MM.1S (cell line): ENCODE measurements around the gene SOX4.

Experiments
- DNase-seq: peaks from one replicate; pipeline ENCODE4 v3.0.0-alpha.2; 2015
- H2AFZ ChIP-seq: fragments of 300-600 bp; sonication (generic); 2 replicates; pipeline ENCODE4 v1.6.0; 2016; ENCODE audit warnings: antibody characterized with exemption, low read length
- H3F3A ChIP-seq: fragments of 300-600 bp; sonication (generic); 2 replicates; pipeline ENCODE4 v1.6.1; 2016; ENCODE audit warnings: mild to moderate bottlenecking, antibody characterized with exemption, low read length, moderate library complexity, mixed read lengths; ENCODE audit not compliant: insufficient read depth
- H3K27ac ChIP-seq: fragments of 300-600 bp; sonication (generic); 2 replicates; pipeline ENCODE4 v1.5.1; 2016; ENCODE audit warnings: mild to moderate bottlenecking, low read length
- H3K27me3 ChIP-seq: fragments of 300-600 bp; sonication (generic); replicated peaks from 2 replicates; pipeline ENCODE4 v1.6.0; 2016; ENCODE audit warnings: low read length; ENCODE audit not compliant: insufficient read depth
- H3K36me3 ChIP-seq: fragments of 300-600 bp; sonication (generic); replicated peaks from 2 replicates; pipeline ENCODE4 v1.6.1; 2016; ENCODE audit warnings: mild to moderate bottlenecking, low read length, mixed read lengths; ENCODE audit not compliant: insufficient read depth
- H3K4me1 ChIP-seq: fragments of 300-600 bp; sonication (generic); 2 replicates; pipeline ENCODE4 v1.6.1; 2016; ENCODE audit warnings: low read length, mixed read lengths
- H3K4me2 ChIP-seq: fragments of 300-600 bp; sonication (generic); 2 replicates; pipeline ENCODE4 v1.6.0; 2016; ENCODE audit warnings: low read depth, low read length
- H3K4me3 ChIP-seq: fragments of 300-600 bp; sonication (generic); 2 replicates; pipeline ENCODE4 v1.5.1; 2016; ENCODE audit warnings: low read length, mixed read lengths
- H3K79me2 ChIP-seq: fragments of 300-600 bp; sonication (generic); 2 replicates; pipeline ENCODE4 v1.6.1; 2016; ENCODE audit warnings: mixed run types, low read length, mixed read lengths
- H3K9ac ChIP-seq: fragments of 300-600 bp; sonication (generic); 2 replicates; pipeline ENCODE4 v1.6.1; 2016; ENCODE audit warnings: low read length, mixed read lengths
- H3K9me2 ChIP-seq: fragments of 300-600 bp; sonication (generic); replicated peaks from 2 replicates; pipeline ENCODE4 v1.6.1; 2016; ENCODE audit warnings: mild to moderate bottlenecking, low read length, mixed read lengths; ENCODE audit not compliant: insufficient read depth
- H3K9me3 ChIP-seq: fragments of 300-600 bp; sonication (generic); replicated peaks from 2 replicates; pipeline ENCODE4 v1.6.1; 2016; ENCODE audit warnings: mild to moderate bottlenecking, low read length, mixed read lengths; ENCODE audit not compliant: insufficient read depth
- H4K20me1 ChIP-seq: fragments of 300-600 bp; sonication (generic); 2 replicates; pipeline ENCODE4 v1.6.1; 2016; ENCODE audit warnings: mild to moderate bottlenecking, low read length, moderate library complexity, mixed read lengths; ENCODE audit not compliant: insufficient read depth
- CTCF ChIP-seq: fragments of 300-600 bp; sonication (generic); IDR thresholded peaks from 2 replicates; pipeline ENCODE4 v1.5.1; 2016; ENCODE audit warnings: antibody characterized with exemption, low read length, mixed read lengths
- EZH2 ChIP-seq: fragments of 300-600 bp; sonication (generic); optimal IDR thresholded peaks from 2 replicates; pipeline ENCODE3; 2017; ENCODE audit warnings: low read depth, mild to moderate bottlenecking, antibody characterized with exemption, low read length, mixed read lengths
- EZH2phosphoT487 ChIP-seq: fragments of 300-600 bp; sonication (generic); IDR thresholded peaks from 2 replicates; pipeline ENCODE4 v1.6.1; 2018; ENCODE audit warnings: antibody characterized with exemption, low read length

SOX4 gene

GRCh38 chr6:21596949-21597682 lies 3.6 kb downstream of the SOX4 start:
- H3K79me2 ChIP-seq: no peaks in the 10 kb centered on the region
- 0 out of 2 replicates have a peak, but pooled peaks cover 3% of the 10 kb centered on the region for H3K27me3 ChIP-seq
- TF ChIP-seq CTCF (peak; percentile 40), EZH2 (no peak)
- H3K9ac ChIP-seq: peak overlapping the region; percentile 42; the same call in 1 of the 2 replicates
- H3K36me3 ChIP-seq: no peaks in the 10 kb centered on the region
- H3K4me2 ChIP-seq: peak overlapping the region; percentile 91; the same call in 1 of the 2 replicates
- no peaks in the 10 kb centered on the region for H3K9me3 ChIP-seq
- H4K20me1 ChIP-seq: no peaks in the 10 kb centered on the region
- H3F3A ChIP-seq: peaks cover 18% of the 10 kb centered on the region
- no peak overlapping the region for H3K27ac ChIP-seq
- H3K4me1 ChIP-seq: peaks cover 3% of the 10 kb centered on the region; the same call in 1 of the 2 replicates
- H2AFZ ChIP-seq: no peak overlapping the region
- no peaks in the 10 kb centered on the region for H3K9me2 ChIP-seq
- DNase-seq: peak; percentile 43
- H3K4me3 ChIP-seq: peak overlapping the region; percentile 79

GRCh38 chr6:21597801-21598673 lies 4.5 kb downstream of the SOX4 start:
- H3K9ac ChIP-seq: no peak overlapping the region
- H3F3A ChIP-seq: peaks cover 18% of the 10 kb centered on the region
- no peak for DNase-seq
- no peaks in the 10 kb centered on the region for H4K20me1 ChIP-seq
- no peaks in the 10 kb centered on the region for H3K36me3 ChIP-seq
- no peak overlapping the region for H3K4me3 ChIP-seq
- no peaks in the 10 kb centered on the region for H3K9me2 ChIP-seq
- no peaks in the 10 kb centered on the region for H3K4me1 ChIP-seq
- TF ChIP-seq EZH2: no peak
- TF ChIP-seq EZH2phosphoT487: no peak
- no peak for TF ChIP-seq CTCF
- no peaks in the 10 kb centered on the region for H3K79me2 ChIP-seq
- no peaks in the 10 kb centered on the region for H3K27me3 ChIP-seq
- no peak overlapping the region for H2AFZ ChIP-seq
- no peaks in the 10 kb centered on the region for H3K9me3 ChIP-seq
- H3K27ac ChIP-seq: no peak overlapping the region
- no peak overlapping the region for H3K4me2 ChIP-seq

- Histone ChIP-seq H3K4me2 (no peak overlapping the region), H3K27ac (no peak overlapping the region), H3K79me2 (no peaks in the 10 kb centered on the region)
Observed at GRCh38 chr6:21598674-21599023, 5.1 kb downstream of the SOX4 start.

More at GRCh38 chr6:21598674-21599023, 5.1 kb downstream of the SOX4 start:
- Histone ChIP-seq H2AFZ (no peak overlapping the region), H3K9me3 (no peaks in the 10 kb centered on the region), H3K36me3 (no peaks in the 10 kb centered on the region), H3K9ac (no peak overlapping the region), H3F3A (peaks cover 12% of the 10 kb centered on the region), H3K9me2 (no peaks in the 10 kb centered on the region), H4K20me1 (no peaks in the 10 kb centered on the region), H3K4me1 (no peaks in the 10 kb centered on the region), H3K4me3 (no peak overlapping the region), H3K27me3 (no peaks in the 10 kb centered on the region)
- TF ChIP-seq EZH2 (no peak), EZH2phosphoT487 (no peak), CTCF (no peak)
- DNase-seq: no peak
